MM.1S (cell line): ENCODE results near the gene CDC42BPA.

Source experiments
- DNase-seq: peaks from one replicate; pipeline ENCODE4 v3.0.0-alpha.2; 2015
- H2AFZ ChIP-seq: fragments of 300-600 bp; sonication (generic); 2 replicates; pipeline ENCODE4 v1.6.0; 2016; ENCODE audit warnings: antibody characterized with exemption, low read length
- H3F3A ChIP-seq: fragments of 300-600 bp; sonication (generic); 2 replicates; pipeline ENCODE4 v1.6.1; 2016; ENCODE audit warnings: mild to moderate bottlenecking, antibody characterized with exemption, low read length, moderate library complexity, mixed read lengths; ENCODE audit not compliant: insufficient read depth
- H3K27ac ChIP-seq: fragments of 300-600 bp; sonication (generic); 2 replicates; pipeline ENCODE4 v1.5.1; 2016; ENCODE audit warnings: mild to moderate bottlenecking, low read length
- H3K27me3 ChIP-seq: fragments of 300-600 bp; sonication (generic); replicated peaks from 2 replicates; pipeline ENCODE4 v1.6.0; 2016; ENCODE audit warnings: low read length; ENCODE audit not compliant: insufficient read depth
- H3K36me3 ChIP-seq: fragments of 300-600 bp; sonication (generic); replicated peaks from 2 replicates; pipeline ENCODE4 v1.6.1; 2016; ENCODE audit warnings: mild to moderate bottlenecking, low read length, mixed read lengths; ENCODE audit not compliant: insufficient read depth
- H3K4me1 ChIP-seq: fragments of 300-600 bp; sonication (generic); 2 replicates; pipeline ENCODE4 v1.6.1; 2016; ENCODE audit warnings: low read length, mixed read lengths
- H3K4me2 ChIP-seq: fragments of 300-600 bp; sonication (generic); 2 replicates; pipeline ENCODE4 v1.6.0; 2016; ENCODE audit warnings: low read depth, low read length
- H3K4me3 ChIP-seq: fragments of 300-600 bp; sonication (generic); 2 replicates; pipeline ENCODE4 v1.5.1; 2016; ENCODE audit warnings: low read length, mixed read lengths
- H3K79me2 ChIP-seq: fragments of 300-600 bp; sonication (generic); 2 replicates; pipeline ENCODE4 v1.6.1; 2016; ENCODE audit warnings: mixed run types, low read length, mixed read lengths
- H3K9ac ChIP-seq: fragments of 300-600 bp; sonication (generic); 2 replicates; pipeline ENCODE4 v1.6.1; 2016; ENCODE audit warnings: low read length, mixed read lengths
- H3K9me2 ChIP-seq: fragments of 300-600 bp; sonication (generic); replicated peaks from 2 replicates; pipeline ENCODE4 v1.6.1; 2016; ENCODE audit warnings: mild to moderate bottlenecking, low read length, mixed read lengths; ENCODE audit not compliant: insufficient read depth
- H3K9me3 ChIP-seq: fragments of 300-600 bp; sonication (generic); replicated peaks from 2 replicates; pipeline ENCODE4 v1.6.1; 2016; ENCODE audit warnings: mild to moderate bottlenecking, low read length, mixed read lengths; ENCODE audit not compliant: insufficient read depth
- H4K20me1 ChIP-seq: fragments of 300-600 bp; sonication (generic); 2 replicates; pipeline ENCODE4 v1.6.1; 2016; ENCODE audit warnings: mild to moderate bottlenecking, low read length, moderate library complexity, mixed read lengths; ENCODE audit not compliant: insufficient read depth
- EZH2 ChIP-seq: fragments of 300-600 bp; sonication (generic); optimal IDR thresholded peaks from 2 replicates; pipeline ENCODE3; 2017; ENCODE audit warnings: low read depth, mild to moderate bottlenecking, antibody characterized with exemption, low read length, mixed read lengths
- EZH2phosphoT487 ChIP-seq: fragments of 300-600 bp; sonication (generic); IDR thresholded peaks from 2 replicates; pipeline ENCODE4 v1.6.1; 2018; ENCODE audit warnings: antibody characterized with exemption, low read length
- TF ChIP-seq, protein P1 (sequence below): fragments of 300-600 bp; sonication (generic); IDR thresholded peaks from 2 replicates; pipeline ENCODE4 v1.5.1; 2016; ENCODE audit warnings: antibody characterized with exemption, low read length, mixed read lengths

CDC42BPA gene

DNA sequence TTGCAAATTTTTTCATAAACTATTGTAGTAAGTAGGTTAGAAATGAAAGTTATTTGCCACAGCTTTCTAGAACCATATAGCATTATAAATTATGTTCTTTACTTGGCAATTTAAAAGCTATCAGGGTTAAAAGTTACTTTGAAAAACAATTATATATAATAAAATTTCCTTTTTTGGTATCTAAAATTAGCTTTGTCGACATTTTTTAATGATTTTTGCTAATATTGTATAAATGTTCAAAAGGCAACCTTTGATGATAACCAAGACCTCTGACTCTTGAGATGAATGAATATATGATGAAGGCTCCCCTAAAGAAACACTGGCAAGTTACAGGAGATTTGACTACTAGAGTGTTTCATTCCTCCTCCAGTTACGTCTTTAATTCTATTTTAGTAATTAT, 121.2 kb downstream of the CDC42BPA start:
- no peak overlapping the region for H3K27ac ChIP-seq
- H3K9me3 ChIP-seq: no peaks in the 10 kb centered on the region
- H3K4me1 ChIP-seq: 0 out of 2 replicates have a peak, but pooled peaks cover 5% of the 10 kb centered on the region
- no peaks in the 10 kb centered on the region for H4K20me1 ChIP-seq
- H3K79me2 ChIP-seq: no peaks in the 10 kb centered on the region
- no peak overlapping the region for H2AFZ ChIP-seq
- H3K4me3 ChIP-seq: no peak overlapping the region
- TF ChIP-seq EZH2phosphoT487 (no peak), EZH2 (no peak)
- TF ChIP-seq, protein P1, sequence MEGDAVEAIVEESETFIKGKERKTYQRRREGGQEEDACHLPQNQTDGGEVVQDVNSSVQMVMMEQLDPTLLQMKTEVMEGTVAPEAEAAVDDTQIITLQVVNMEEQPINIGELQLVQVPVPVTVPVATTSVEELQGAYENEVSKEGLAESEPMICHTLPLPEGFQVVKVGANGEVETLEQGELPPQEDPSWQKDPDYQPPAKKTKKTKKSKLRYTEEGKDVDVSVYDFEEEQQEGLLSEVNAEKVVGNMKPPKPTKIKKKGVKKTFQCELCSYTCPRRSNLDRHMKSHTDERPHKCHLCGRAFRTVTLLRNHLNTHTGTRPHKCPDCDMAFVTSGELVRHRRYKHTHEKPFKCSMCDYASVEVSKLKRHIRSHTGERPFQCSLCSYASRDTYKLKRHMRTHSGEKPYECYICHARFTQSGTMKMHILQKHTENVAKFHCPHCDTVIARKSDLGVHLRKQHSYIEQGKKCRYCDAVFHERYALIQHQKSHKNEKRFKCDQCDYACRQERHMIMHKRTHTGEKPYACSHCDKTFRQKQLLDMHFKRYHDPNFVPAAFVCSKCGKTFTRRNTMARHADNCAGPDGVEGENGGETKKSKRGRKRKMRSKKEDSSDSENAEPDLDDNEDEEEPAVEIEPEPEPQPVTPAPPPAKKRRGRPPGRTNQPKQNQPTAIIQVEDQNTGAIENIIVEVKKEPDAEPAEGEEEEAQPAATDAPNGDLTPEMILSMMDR: no peak
- DNase-seq: no peak
- no peaks in the 10 kb centered on the region for H3K9me2 ChIP-seq
- H3F3A ChIP-seq: peaks cover 7% of the 10 kb centered on the region
- H3K36me3 ChIP-seq: no peaks in the 10 kb centered on the region
- H3K27me3 ChIP-seq: no peaks in the 10 kb centered on the region
- H3K9ac ChIP-seq: no peak overlapping the region
- no peak overlapping the region for H3K4me2 ChIP-seq

DNA sequence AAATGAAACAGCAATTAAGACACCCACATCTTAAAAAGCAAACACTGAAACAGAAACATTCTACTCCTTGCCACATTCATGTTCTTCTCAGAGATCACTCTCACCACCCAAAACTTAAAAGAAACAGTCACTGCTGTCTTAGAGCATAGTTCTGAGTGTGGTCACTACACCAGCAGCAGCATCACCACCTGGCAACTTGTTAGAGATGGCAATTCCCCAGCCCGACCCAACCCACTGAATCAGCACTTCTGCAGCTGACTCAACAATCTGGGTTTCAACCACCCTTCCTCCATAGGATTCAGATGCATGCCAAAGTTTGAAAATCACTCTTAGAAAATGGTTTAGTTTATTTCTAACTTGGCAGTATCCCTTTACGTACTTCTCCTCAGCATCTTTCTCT, 126.1 kb downstream of the CDC42BPA start:
- Histone ChIP-seq H3K27me3 (peaks cover 27% of the 10 kb centered on the region), H2AFZ (no peak overlapping the region), H3F3A (peaks cover 17% of the 10 kb centered on the region), H3K4me1 (peaks cover 20% of the 10 kb centered on the region), H3K4me3 (no peak overlapping the region), H4K20me1 (no peaks in the 10 kb centered on the region), H3K36me3 (no peaks in the 10 kb centered on the region), H3K9me3 (no peaks in the 10 kb centered on the region), H3K27ac (peak overlapping the region; percentile 54; the same call in 1 of the 2 replicates), H3K9me2 (no peaks in the 10 kb centered on the region), H3K4me2 (peak overlapping the region; percentile 54), H3K79me2 (no peaks in the 10 kb centered on the region), H3K9ac (no peak overlapping the region)
- TF ChIP-seq EZH2 (no peak), EZH2phosphoT487 (no peak)
- TF ChIP-seq, protein P1: no peak
- peak; percentile 99 for DNase-seq

DNA sequence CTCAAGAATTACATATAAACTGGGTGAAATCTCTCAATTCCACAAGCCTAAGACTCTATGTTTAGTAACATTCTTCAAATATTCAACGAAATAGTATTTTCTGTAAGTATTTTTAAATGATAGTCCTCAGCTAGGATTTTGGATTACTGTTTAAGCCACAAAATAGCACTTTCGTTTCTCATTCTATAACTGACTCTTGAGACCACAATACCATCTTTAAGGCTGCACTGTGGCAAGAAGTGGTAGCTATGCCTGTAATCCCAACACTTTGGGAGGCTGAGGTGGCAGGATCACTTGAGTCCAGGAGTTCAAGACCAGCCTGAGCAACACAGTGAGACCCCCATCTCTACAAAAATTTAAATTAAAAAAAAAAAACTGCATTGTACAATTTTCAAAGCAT, 126.7 kb downstream of the CDC42BPA start:
- Histone ChIP-seq H3K9me2 (no peaks in the 10 kb centered on the region), H3K4me2 (peak overlapping the region; percentile 40), H3K9me3 (no peaks in the 10 kb centered on the region), H4K20me1 (no peaks in the 10 kb centered on the region), H3K27ac (peak overlapping the region; percentile 54; the same call in 1 of the 2 replicates), H3K36me3 (no peaks in the 10 kb centered on the region), H3K27me3 (peaks cover 27% of the 10 kb centered on the region), H3K4me3 (no peak overlapping the region; the same call in 1 of the 2 replicates), H3K9ac (no peak overlapping the region), H3K79me2 (no peaks in the 10 kb centered on the region), H2AFZ (no peak overlapping the region), H3F3A (peaks cover 17% of the 10 kb centered on the region), H3K4me1 (peaks cover 20% of the 10 kb centered on the region)
- DNase-seq: peak; percentile 85
- no peak for TF ChIP-seq EZH2phosphoT487

DNA sequence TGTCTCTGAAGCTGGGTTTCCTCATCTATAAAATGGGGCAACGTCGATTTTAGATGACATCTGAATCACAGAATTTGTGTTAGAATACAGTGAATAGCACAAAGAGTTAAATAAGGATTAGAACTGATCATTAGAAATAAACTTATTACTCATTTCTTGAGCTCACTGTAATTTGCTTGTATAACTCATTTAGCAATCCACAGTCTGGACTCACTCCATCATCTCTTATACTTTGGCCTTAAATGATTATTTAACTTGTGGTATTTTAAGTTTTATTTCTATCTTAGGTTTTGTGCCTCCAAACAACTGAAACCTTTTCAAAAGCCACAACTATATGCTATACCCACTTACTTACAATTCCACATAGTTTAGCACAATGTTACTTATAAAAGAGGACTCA, 128.0 kb downstream of the CDC42BPA start:
- peak; percentile 10 for DNase-seq
- H2AFZ ChIP-seq: no peak overlapping the region
- no peaks in the 10 kb centered on the region for H3K9me3 ChIP-seq
- TF ChIP-seq, protein P1: no peak
- TF ChIP-seq EZH2phosphoT487 (no peak), EZH2 (no peak)
- H3K79me2 ChIP-seq: no peaks in the 10 kb centered on the region
- no peak overlapping the region for H3K4me2 ChIP-seq
- H3K27ac ChIP-seq: no peak overlapping the region
- H3K9me2 ChIP-seq: no peaks in the 10 kb centered on the region
- H3K36me3 ChIP-seq: no peaks in the 10 kb centered on the region
- H3F3A ChIP-seq: peaks cover 17% of the 10 kb centered on the region
- H3K9ac ChIP-seq: no peak overlapping the region
- no peak overlapping the region for H3K4me3 ChIP-seq
- peaks cover 20% of the 10 kb centered on the region for H3K4me1 ChIP-seq
- peaks cover 27% of the 10 kb centered on the region for H3K27me3 ChIP-seq
- H4K20me1 ChIP-seq: no peaks in the 10 kb centered on the region
